ENCODE measurements around the gene WNT6.
A peak's percentile ranks its signal among the peaks of the same experiment; 100 is the strongest.

Gene WNT6

DNA sequence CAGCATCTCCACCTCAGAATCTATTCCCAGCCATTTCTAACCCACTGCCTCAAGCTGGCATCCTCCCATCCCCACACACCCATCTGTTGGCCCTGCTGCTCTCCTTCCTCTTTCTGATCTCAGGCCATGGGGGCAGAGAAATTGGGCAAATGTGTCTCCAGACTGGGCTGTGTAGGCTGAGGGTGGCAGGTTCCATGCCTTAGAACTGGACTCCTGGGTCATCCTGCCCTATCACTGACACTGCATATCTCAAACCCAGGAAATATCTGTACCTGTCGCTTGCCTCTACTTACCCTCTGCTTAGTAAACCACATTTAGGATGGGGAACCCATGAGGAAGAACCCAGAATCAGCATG lies 22.8 kb downstream of the WNT6 start:
- H3K9me3 Mint-ChIP-seq: no peaks in the 10 kb centered on the region
- ATAC-seq (ENCODE audit: low read depth) (no peak), DNase-seq (ENCODE audit: low spot score in 2 of 2) (peak in 1 of 2 donors; percentile 27)
- peaks cover 57% of the 10 kb centered on the region for H3K4me1 Mint-ChIP-seq
- H3K27me3 Mint-ChIP-seq: no peaks in the 10 kb centered on the region
- H3K36me3 Mint-ChIP-seq: no peaks in the 10 kb centered on the region
- peak overlapping the region; percentile 64 for H3K27ac Mint-ChIP-seq
- H3K4me3 Mint-ChIP-seq: peak overlapping the region; percentile 53

DNA sequence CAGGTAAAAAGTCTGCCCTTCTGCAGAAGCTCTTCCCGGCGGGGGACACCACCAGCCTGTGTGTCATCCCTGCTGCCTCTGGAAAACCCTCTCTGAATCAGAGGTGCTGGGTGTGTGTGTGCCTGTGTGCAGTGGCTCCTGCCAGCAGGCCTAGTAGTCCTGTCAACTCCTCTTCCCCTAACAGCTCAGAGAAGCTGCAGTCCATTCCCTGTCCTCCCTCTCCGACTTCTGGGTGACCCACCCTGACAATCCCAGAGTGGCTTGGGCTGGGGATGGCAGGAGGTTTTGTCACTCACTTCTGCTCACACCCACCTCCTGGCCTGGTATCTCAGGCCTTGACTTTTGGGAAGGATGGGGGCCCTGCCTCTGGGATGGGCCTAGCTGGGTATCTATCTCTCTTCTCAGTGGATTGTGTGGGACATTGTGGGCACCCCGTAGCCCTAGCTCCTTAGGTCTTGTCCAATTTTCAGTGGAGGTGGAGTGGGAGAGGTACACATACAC lies 23.3 kb downstream of the WNT6 start:
- H3K27me3 Mint-ChIP-seq: no peaks in the 10 kb centered on the region
- no peaks in the 10 kb centered on the region for H3K9me3 Mint-ChIP-seq
- H3K4me3 Mint-ChIP-seq: peak overlapping the region; percentile 58
- H3K27ac Mint-ChIP-seq: peak overlapping the region; percentile 70
- peak in 1 of 2 donors; percentile 25 for DNase-seq (ENCODE audit: low spot score in 2 of 2)
- ATAC-seq (ENCODE audit: low read depth): no peak
- H3K36me3 Mint-ChIP-seq: no peaks in the 10 kb centered on the region
- H3K4me1 Mint-ChIP-seq: peaks cover 56% of the 10 kb centered on the region

DNA sequence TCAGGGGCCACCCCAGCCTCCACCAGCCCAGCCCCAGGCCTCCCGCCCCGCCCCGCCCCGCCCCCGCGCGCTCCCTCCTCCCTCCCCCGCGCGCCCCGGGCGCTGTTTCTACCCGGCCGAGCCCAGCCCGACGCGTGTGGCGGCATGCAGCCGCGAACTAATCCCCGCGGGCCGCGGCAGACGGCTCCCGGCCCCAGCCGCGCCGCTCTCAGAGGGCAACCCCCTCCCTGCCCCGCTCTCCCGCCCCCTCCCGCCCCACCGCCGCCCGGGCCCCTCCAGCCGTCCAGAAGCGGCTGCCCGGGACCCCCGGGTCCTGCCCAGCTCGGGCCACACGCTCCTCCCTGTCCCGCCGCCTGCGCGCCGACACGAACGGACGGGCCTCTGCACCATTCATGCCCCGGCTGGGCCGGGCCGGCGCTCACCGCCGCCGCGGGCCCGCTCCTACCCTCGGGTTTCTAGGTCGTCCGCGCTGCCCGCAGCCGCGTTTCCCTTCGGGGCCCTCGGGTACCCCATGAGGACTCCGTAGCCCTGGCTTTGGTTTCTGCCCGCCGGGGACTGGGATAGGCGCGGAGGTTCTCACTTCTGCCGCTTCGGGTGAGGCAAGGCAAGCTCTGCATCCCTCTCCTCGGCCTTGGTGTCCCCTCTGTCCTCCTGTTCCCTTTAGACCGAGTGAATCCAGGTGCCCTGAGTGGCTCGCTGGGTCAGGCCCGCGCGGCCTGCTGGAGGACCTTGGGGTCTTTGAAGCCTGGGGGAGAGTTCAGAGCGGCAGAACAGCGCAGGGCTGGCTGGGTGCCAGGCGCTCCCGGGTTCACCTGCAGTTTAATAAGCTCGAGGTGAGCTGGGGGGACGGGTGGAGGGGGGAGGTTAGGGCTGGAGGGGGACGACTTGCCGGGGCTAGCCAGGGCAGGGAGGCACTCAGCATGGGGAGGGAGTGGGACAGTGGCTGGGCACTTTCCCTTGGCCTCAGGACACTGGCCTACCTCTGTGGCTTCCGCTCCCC lies 24.2 kb downstream of the WNT6 start:
- ATAC-seq (ENCODE audit: low read depth) (peak; percentile 20), DNase-seq (ENCODE audit: low spot score in 2 of 2) (peak in 1 of 2 donors; percentile 65)
- no peaks in the 10 kb centered on the region for H3K9me3 Mint-ChIP-seq
- H3K36me3 Mint-ChIP-seq: no peaks in the 10 kb centered on the region
- peaks cover 56% of the 10 kb centered on the region for H3K4me1 Mint-ChIP-seq
- H3K27me3 Mint-ChIP-seq: no peaks in the 10 kb centered on the region
- peak overlapping the region; percentile 68 for H3K4me3 Mint-ChIP-seq
- H3K27ac Mint-ChIP-seq: peak overlapping the region; percentile 70

DNA sequence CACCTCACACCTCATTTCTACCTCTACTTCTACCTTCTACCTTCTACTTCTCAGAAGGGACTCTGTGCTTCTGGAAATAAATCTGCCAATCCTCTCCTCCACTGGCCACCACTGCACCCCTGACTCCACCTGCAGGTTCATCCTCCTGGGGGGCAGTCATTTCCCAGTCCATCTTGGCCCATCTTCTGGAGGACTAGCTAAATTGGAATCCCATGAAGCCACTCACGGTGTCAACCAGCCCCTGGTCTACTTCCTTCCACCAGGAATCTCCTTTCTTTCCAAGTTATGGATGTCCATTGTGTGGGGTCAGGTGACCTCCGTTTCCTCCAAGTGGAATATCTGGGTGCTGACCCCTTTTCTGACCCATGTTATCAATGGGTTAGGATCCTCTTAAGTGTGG lies 24.9 kb downstream of the WNT6 start:
- peaks cover 52% of the 10 kb centered on the region for H3K4me1 Mint-ChIP-seq
- DNase-seq (ENCODE audit: low spot score in 2 of 2) (no peak), ATAC-seq (ENCODE audit: low read depth) (no peak)
- H3K36me3 Mint-ChIP-seq: no peaks in the 10 kb centered on the region
- no peaks in the 10 kb centered on the region for H3K27me3 Mint-ChIP-seq
- peak overlapping the region; percentile 68 for H3K4me3 Mint-ChIP-seq
- peak overlapping the region; percentile 58 for H3K27ac Mint-ChIP-seq
- H3K9me3 Mint-ChIP-seq: no peaks in the 10 kb centered on the region

DNA sequence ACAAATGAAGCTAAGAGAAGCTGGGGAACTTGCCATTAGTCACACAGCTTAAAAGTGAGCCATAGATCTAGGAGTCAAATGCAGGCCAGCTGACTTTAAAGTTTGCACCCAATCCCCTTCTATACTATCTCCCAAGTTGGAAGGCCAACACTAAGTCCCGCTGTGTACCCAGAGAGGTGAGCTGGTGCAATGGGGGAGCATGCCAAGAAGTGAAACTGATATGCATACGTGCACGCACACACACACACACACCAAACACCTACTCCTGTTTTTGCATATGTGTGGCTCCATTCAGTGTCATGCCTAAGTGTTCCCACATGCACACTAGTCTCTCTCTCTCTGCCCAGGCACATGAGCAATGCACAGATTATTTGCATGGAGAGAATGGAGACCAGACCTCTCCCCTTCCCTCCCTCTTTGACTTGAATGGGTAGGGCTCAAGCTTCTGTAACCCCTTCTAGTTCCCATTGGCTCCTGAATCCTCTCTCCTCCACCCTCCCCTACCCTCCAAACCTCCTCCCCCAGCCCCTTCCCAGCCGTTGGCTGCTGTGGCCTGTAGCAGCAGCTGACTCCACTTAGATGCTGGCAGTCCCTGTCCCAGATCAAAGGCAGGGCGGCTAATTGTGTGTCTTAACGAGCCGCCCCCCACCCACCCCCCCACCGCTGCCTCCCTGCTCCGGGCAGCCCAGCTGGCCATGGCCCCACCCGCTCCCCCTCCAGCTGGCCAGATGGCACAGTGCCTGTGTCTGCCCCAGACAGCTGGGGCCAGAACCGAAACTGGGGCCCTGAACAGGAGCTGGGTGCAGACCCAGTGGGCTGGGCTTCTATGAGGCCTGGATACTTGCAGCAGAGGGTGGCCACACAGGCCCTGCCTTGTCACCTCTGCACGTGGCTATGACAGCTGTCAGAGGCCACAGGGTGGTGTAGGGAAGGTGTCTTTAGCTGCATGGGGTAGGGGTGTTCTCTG lies 26.7 kb downstream of the WNT6 start:
- no peak for DNase-seq (ENCODE audit: low spot score in 2 of 2)
- peak; percentile 42 for ATAC-seq (ENCODE audit: low read depth)
- peaks cover 2% of the 10 kb centered on the region for H3K36me3 Mint-ChIP-seq
- H3K4me1 Mint-ChIP-seq: peaks cover 45% of the 10 kb centered on the region
- H3K9me3 Mint-ChIP-seq: no peaks in the 10 kb centered on the region
- no peak overlapping the region for H3K4me3 Mint-ChIP-seq
- no peaks in the 10 kb centered on the region for H3K27me3 Mint-ChIP-seq
- H3K27ac Mint-ChIP-seq: peak overlapping the region; percentile 33

DNA sequence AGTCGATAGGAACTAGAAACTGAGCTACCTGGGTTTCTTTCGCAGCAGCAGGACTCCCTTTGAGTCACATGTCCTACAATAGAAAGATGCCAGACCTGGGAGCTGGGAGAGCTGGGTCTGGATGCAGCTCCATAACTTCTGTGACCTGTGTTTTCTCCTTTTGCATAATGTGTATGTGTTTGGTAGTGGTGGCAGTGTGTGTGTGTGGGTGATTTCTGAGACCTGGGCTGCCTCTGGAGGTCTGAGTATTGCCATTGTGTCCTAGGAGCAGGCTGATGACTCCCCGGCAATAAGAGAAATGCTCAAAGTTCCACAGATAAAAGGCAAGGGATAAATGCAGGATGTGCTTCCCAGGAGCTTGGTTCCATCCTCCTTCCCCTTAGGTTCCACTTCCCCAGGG lies 27.5 kb downstream of the WNT6 start:
- Mint-ChIP-seq H3K9me3 (no peaks in the 10 kb centered on the region), H3K4me3 (no peak overlapping the region), H3K36me3 (peaks cover 2% of the 10 kb centered on the region), H3K27ac (no peak overlapping the region), H3K27me3 (no peaks in the 10 kb centered on the region), H3K4me1 (peaks cover 45% of the 10 kb centered on the region)
- no peak for ATAC-seq (ENCODE audit: low read depth)
- no peak for DNase-seq (ENCODE audit: low spot score in 2 of 2)

DNA sequence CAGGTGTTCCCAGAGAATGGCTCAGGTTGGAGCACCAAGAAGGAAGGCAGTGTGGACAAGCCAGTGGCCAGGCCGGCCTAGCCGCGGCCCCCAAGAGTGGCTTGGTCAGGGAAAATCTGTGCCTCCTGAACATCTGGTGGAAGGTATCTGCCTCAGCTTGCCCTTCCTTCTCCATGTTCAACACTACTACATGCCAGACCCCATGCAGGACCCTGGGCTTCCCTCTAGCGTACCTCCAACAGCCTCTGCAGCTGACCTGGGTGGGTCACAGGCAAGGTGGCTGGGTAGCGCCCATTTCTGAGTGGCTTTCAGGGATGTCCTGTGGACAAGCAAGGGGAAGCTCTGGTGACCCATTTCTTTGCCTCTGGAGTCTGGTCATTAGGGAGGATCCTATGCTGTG lies 28.7 kb downstream of the WNT6 start:
- Mint-ChIP-seq H3K27ac (no peak overlapping the region), H3K36me3 (peaks cover 2% of the 10 kb centered on the region), H3K27me3 (no peaks in the 10 kb centered on the region), H3K9me3 (no peaks in the 10 kb centered on the region), H3K4me3 (no peak overlapping the region), H3K4me1 (peaks cover 37% of the 10 kb centered on the region)
- no peak for DNase-seq (ENCODE audit: low spot score in 2 of 2)
- ATAC-seq (ENCODE audit: low read depth): no peak

DNA sequence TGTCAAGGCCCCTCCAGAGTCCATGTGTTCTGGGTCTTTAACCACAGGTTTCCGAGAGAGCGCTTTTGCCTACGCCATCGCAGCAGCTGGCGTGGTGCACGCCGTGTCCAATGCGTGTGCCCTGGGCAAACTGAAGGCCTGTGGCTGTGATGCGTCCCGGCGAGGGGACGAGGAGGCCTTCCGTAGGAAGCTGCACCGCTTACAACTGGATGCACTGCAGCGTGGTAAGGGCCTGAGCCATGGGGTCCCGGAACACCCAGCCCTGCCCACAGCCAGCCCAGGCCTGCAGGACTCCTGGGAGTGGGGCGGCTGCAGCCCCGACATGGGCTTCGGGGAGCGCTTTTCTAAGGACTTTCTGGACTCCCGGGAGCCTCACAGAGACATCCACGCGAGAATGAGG lies 30.3 kb downstream of the WNT6 start:
- Mint-ChIP-seq H3K4me3 (no peak overlapping the region), H3K4me1 (peaks cover 45% of the 10 kb centered on the region), H3K9me3 (no peaks in the 10 kb centered on the region), H3K27me3 (no peaks in the 10 kb centered on the region), H3K27ac (no peak overlapping the region), H3K36me3 (peaks cover 2% of the 10 kb centered on the region)
- ATAC-seq (ENCODE audit: low read depth): no peak
- no peak for DNase-seq (ENCODE audit: low spot score in 2 of 2)

DNA sequence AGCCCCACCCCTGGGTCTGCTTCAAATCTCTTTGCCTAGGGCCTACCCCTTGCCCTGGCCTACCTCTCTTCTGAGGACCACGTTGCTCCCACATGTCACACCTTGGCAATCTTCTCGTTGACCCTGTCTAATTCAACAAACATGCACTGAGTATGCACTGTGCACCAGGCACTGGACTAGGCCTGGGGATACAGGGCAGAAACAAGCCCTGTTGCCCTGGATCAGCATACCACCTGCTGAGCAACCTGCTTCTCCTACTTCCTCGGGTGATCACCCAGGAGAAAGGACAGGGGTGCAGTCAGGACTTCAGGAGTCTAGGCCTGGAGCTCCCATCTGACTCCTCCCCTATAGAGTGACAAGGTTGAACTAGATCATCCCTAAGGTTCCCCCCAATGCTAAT lies 30.8 kb downstream of the WNT6 start:
- Mint-ChIP-seq H3K4me3 (no peak overlapping the region), H3K4me1 (peaks cover 43% of the 10 kb centered on the region), H3K27ac (peak overlapping the region; percentile 59), H3K9me3 (no peaks in the 10 kb centered on the region), H3K27me3 (no peaks in the 10 kb centered on the region), H3K36me3 (peaks cover 2% of the 10 kb centered on the region)
- DNase-seq (ENCODE audit: low spot score in 2 of 2) (no peak), ATAC-seq (ENCODE audit: low read depth) (no peak)

DNA sequence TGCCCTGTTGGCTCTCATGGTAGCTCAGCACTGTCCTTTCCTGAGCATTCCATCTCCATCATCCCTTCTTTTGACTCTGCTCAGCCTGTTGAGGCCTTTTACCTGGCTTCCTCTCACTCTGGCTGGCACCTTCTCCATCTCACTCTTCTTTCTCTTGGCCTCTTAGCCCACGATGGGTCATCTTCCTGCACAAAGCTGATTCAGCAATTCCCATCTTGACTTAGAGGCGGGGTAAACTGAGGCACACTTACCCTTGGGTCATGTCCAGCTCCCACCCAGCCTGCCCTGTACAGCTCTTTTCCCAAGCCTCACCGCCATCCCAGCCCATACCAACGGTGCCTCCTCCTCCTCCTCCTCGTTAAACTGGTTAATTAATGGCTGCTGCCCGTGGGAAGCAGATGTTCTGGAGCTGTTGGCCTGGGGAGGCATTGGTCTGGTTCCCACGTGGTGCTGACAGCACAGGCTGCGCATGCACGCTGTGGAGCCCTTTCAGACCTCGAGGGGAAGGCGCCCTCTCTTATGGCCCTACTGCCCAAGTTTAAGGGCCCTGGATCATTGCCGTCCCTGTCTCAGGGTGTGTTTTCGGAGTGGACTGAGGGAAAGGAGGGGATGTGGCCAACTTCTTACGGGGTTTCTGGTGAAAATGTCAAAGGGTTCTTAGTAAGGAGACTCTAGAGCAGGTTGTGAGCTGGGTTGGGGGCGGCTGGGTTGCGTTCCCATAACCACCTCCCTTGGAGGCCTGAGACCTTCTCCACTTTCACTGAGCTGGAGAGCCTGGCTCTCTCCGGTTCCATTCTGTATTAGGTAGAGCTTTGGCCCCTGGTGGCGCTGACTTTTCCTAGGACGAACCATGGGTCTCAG lies 31.9 kb downstream of the WNT6 start:
- Mint-ChIP-seq H3K36me3 (peaks cover 2% of the 10 kb centered on the region), H3K4me1 (peaks cover 43% of the 10 kb centered on the region), H3K9me3 (no peaks in the 10 kb centered on the region), H3K4me3 (peak overlapping the region; percentile 37), H3K27ac (peak overlapping the region; percentile 99), H3K27me3 (no peaks in the 10 kb centered on the region)
- no peak for ATAC-seq (ENCODE audit: low read depth)
- DNase-seq (ENCODE audit: low spot score in 2 of 2): peak in 1 of 2 donors; percentile 14

DNA sequence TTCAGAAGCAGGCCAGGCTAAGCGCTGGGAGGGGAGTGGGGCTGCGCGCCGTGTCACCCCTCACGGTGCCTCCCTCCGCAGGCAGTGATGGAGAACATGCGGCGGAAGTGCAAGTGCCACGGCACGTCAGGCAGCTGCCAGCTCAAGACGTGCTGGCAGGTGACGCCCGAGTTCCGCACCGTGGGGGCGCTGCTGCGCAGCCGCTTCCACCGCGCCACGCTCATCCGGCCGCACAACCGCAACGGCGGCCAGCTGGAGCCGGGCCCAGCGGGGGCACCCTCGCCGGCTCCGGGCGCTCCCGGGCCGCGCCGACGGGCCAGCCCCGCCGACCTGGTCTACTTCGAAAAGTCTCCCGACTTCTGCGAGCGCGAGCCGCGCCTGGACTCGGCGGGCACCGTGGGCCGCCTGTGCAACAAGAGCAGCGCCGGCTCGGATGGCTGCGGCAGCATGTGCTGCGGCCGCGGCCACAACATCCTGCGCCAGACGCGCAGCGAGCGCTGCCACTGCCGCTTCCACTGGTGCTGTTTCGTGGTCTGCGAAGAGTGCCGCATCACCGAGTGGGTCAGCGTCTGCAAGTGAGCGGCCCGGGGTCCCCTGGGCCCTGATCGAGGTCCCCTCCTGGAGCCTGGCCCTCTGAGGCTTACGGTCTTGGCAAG lies 33.2 kb downstream of the WNT6 start:
- no peaks in the 10 kb centered on the region for H3K27me3 Mint-ChIP-seq
- H3K27ac Mint-ChIP-seq: peak overlapping the region; percentile 99
- H3K36me3 Mint-ChIP-seq: peaks cover 2% of the 10 kb centered on the region
- peaks cover 34% of the 10 kb centered on the region for H3K4me1 Mint-ChIP-seq
- no peaks in the 10 kb centered on the region for H3K9me3 Mint-ChIP-seq
- H3K4me3 Mint-ChIP-seq: peak overlapping the region; percentile 69
- DNase-seq (ENCODE audit: low spot score in 2 of 2): peak; percentile 92 to 93
- ATAC-seq (ENCODE audit: low read depth): peak; percentile 68

DNA sequence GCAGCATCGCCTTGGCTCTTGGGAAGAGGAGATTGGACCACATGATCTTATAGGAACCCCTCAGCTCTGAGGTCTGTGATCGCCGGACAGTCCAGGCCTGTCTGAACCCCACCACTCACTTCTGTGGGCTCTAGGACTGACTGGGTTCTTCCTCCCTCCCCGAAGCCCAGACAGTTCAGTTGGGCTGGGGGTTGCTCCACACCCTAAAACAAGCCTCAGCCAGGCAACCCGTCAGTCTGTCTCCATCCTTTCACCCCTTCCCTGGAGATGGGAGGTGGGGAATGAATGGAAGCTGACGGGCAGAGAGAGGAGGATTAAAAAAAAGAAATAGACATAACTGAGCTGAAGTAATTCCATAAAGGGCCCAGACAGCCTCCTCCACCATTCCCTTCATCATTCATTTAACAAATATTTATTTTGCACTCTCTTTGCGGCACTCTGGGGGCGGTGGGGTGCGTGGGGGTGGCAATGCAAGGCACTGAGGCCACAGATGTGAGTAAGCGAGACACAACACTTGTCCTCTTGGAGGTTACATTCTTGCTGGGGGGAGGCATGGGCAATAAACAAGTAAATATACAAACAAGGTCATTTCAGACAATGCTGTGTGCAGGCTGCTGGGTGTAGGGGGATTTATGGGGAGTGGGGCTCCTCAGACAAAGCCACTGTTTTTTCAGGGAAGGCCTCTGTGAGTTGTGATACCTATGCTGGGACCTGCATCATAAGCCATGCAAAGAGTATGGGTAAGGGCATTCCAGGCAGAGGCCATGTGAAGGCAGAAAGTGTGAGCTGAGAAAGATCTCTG lies 33.9 kb downstream of the WNT6 start:
- H3K9me3 Mint-ChIP-seq: no peaks in the 10 kb centered on the region
- no peak for DNase-seq (ENCODE audit: low spot score in 2 of 2)
- no peaks in the 10 kb centered on the region for H3K27me3 Mint-ChIP-seq
- ATAC-seq (ENCODE audit: low read depth): no peak
- H3K27ac Mint-ChIP-seq: peak overlapping the region; percentile 99
- peak overlapping the region; percentile 69 for H3K4me3 Mint-ChIP-seq
- H3K4me1 Mint-ChIP-seq: peaks cover 40% of the 10 kb centered on the region
- H3K36me3 Mint-ChIP-seq: peaks cover 2% of the 10 kb centered on the region

Data from memory B cell (primary cell).